GM10266 (cell line): ENCODE results near the gene EP300.
"Not testable (repeated sequence)": the region's sequence is repeated elsewhere in the genome, so short reads cannot be mapped to it uniquely, and the experiment has no call there.

Source experiments
- DNase-seq: peaks from one replicate; pipeline ENCODE4 v3.0.0; 2012; ENCODE audit errors: extremely low spot score
- TF ChIP-seq, protein P1 (sequence below): IDR thresholded peaks from 2 replicates; pipeline ENCODE4 v1.5.1; 2012; ENCODE audit warnings: mild to moderate bottlenecking, low read depth; ENCODE audit not compliant: control insufficient read depth, insufficient read depth; ENCODE audit errors: missing control alignments

Gene EP300

DNA sequence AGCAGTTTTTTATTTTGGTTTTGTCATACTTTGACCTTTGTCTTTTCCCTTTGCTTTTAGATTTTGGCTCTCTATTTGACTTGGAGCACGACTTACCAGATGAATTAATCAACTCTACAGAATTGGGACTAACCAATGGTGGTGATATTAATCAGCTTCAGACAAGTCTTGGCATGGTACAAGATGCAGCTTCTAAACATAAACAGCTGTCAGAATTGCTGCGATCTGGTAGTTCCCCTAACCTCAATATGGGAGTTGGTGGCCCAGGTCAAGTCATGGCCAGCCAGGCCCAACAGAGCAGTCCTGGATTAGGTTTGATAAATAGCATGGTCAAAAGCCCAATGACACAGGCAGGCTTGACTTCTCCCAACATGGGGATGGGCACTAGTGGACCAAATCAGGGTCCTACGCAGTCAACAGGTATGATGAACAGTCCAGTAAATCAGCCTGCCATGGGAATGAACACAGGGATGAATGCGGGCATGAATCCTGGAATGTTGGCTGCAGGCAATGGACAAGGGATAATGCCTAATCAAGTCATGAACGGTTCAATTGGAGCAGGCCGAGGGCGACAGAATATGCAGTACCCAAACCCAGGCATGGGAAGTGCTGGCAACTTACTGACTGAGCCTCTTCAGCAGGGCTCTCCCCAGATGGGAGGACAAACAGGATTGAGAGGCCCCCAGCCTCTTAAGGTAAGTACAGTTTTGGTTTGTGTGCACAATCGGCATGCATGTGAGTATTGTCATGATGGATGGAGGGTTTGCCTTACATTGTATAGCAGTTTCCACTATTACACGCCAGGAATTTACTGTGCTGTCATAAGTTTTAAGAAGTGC is 25.0 kb downstream of the EP300 start:
- no peak for DNase-seq
- TF ChIP-seq, protein P1, sequence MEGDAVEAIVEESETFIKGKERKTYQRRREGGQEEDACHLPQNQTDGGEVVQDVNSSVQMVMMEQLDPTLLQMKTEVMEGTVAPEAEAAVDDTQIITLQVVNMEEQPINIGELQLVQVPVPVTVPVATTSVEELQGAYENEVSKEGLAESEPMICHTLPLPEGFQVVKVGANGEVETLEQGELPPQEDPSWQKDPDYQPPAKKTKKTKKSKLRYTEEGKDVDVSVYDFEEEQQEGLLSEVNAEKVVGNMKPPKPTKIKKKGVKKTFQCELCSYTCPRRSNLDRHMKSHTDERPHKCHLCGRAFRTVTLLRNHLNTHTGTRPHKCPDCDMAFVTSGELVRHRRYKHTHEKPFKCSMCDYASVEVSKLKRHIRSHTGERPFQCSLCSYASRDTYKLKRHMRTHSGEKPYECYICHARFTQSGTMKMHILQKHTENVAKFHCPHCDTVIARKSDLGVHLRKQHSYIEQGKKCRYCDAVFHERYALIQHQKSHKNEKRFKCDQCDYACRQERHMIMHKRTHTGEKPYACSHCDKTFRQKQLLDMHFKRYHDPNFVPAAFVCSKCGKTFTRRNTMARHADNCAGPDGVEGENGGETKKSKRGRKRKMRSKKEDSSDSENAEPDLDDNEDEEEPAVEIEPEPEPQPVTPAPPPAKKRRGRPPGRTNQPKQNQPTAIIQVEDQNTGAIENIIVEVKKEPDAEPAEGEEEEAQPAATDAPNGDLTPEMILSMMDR, result no peak

DNA sequence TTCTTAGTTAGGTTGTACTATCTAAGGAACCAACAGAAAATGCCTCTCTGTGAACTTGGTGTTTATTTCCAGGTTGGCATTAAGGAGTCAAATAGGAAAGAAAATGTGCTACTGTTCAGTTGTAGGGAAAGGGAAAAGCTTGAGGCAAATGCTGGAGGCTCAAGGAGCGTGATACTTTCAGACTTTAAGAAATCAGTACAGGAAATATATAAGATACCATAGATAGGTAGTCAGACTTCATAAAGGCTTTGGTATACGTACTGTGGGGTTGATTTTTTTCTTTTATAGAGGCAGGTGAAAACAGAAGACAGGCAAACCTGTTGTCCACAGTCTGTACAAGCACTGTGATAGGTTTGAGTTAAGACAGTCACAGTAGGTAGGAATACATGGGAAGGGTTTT is 30.8 kb downstream of the EP300 start:
- DNase-seq, result no peak
- TF ChIP-seq, protein P1, result no peak

DNA sequence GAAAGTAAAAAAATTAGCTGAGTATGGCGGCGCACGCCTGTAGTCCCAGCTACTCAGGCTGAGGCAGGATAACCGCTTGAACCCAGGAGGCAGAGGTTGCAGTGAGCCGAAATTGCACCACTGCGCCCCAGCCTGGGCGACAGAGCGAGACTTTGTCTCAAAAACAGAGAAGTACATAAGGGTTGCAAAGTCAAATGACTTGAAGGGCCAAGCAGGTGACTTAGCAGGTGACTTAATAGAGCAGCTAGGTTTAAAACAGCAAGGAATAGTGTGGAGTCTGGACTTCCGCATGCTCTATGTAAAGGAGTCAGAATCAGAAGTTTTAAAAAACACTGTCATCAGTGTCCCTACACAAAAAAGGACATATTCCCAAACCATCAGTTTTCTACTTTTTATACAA is 31.7 kb downstream of the EP300 start:
- TF ChIP-seq, protein P1, result no peak
- no peak for DNase-seq

DNA sequence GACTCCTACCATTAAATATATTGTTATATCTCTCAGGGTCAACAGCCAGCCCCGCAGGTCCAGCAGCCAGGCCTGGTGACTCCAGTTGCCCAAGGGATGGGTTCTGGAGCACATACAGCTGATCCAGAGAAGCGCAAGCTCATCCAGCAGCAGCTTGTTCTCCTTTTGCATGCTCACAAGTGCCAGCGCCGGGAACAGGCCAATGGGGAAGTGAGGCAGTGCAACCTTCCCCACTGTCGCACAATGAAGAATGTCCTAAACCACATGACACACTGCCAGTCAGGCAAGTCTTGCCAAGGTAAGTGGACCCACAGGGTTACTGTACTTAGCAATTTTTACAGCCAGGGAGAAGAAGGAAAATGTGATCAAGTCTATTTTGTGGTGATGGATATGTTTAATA is 35.1 kb downstream of the EP300 start:
- TF ChIP-seq, protein P1, result no peak
- no peak for DNase-seq

DNA sequence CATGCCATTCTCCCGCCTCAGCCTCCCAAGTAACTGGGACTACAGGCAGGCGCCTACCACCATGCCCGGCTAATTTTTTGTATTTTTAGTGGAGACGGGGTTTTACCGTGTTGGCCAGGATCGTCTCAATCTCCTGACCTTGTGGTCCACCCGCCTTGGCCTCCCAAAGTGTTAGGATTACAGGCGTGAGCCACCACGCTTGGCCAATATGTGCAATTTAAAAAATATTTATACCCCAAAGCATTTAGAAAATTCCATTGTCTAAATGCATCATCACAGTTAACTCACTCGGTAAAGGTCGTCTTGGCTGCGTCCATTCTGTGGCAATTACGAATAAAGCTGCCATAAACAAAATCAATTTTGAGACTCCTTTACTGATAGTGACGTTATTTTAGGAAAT is 36.2 kb downstream of the EP300 start:
- DNase-seq, result no peak
- TF ChIP-seq, protein P1, result no peak

DNA sequence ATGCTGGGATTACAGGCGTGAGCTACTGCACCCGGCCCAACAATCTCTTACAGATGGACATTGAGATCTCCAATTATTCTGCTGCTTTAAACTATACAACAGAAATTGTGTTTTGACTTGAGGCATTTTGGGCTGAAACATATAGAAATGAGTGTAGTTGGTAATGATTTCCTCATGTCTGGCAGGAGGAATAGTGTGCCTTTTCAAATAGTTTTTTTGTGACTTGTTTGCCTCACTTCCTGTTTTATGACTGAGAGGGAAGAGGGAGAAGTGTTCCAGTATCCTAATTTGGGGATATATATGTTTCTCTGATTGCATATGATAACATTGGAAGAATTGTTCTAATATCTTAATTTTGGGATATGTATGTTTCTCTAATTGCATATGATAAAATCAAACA is 40.2 kb downstream of the EP300 start:
- TF ChIP-seq, protein P1, result no peak
- DNase-seq, result no peak

DNA sequence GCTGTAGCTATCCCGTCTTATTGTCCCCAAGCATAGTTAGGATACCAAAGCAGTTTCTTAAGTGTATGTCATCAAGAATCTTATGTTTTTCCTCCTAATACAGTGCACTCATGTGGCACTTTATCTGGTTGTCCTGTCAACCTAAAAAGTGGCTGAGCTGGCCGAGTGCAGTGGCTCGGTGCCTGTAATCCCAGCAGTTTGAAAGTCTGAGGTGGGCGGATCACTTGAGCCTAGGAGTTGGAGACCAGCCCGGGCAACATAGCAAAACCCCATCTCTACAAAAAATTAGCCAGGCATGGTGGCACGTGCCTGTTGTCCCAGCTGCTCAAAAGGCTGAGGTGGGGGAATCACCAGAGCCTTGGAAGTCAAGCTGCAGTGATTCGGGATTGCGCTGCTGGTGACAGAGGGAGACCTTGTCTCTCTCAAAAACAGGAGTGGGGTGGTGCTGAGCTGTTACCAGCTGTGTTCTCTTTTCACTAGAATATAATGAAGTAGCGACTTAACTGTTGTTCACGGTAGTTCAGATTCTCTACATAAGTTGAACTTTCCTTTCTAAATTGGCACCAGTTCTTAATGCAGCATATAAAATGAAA is 48.1 kb downstream of the EP300 start:
- DNase-seq, result no peak
- TF ChIP-seq, protein P1, result no peak

DNA sequence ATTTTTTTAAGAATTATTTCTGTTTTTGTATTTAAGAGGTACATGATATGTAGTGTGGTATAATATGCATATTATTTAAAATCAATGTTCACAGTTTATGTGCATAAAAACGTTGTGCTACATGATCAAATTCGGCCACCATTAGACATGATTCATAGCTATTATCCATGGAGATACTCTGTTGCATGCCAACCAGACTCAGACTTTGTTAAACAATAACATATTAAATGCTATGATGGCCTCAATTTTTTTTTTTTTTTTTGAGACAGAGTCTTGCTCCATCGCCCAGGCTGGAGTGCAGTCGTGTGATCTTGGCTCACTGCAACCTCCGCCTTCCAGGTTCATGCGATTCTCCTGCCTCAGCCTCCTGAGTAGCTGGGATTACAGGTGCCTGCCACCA is 53.5 kb downstream of the EP300 start:
- not testable (repeated sequence) for DNase-seq
